Panc1 (cell line): Measurements from ENCODE around the gene DCLRE1B. TPM values are rescaled to one million over a fixed set of nuclear protein-coding genes. Genes with fewer than 3 reads are reported as not detected.

ENCODE experiments used
- ATAC-seq: fragments of 200-7000 bp; cut with Tn5 transposase; 2 replicates; pipeline ENCODE4 v1.9.1; 2020; ENCODE audit warnings: mild to moderate bottlenecking, moderate library complexity
- BruUV-seq: library from RNA; stranded (reverse); fragments of 400-500 nt; replicated peaks from 2 replicates; lab custom pipeline; 2021; lab: Mats Ljungman, UMichigan
- CTCF ChIA-PET: fragments of 300-600 bp; sonication (Branson Sonifier 250); formaldehyde crosslinking; loops from one replicate; lab custom pipeline; 2022; ENCODE audit warnings: antibody characterized with exemption; lab: Charles Lee
- POLR2A ChIA-PET: fragments of 300-600 bp; sonication (Branson Sonifier 250); formaldehyde crosslinking; loops from one replicate; lab custom pipeline; 2022; ENCODE audit warnings: antibody characterized with exemption; lab: Charles Lee
- DNase-seq: peaks from one replicate; pipeline ENCODE4 v3.0.0-alpha.2; 2010; ENCODE audit warnings: low read depth, low spot score
- H3K27ac ChIP-seq: 2 replicates; pipeline ENCODE4 v1.5.1; 2011; ENCODE audit warnings: mild to moderate bottlenecking, low read length, inconsistent platforms
- H3K27me3 ChIP-seq: fragments of 200-500 bp; sonication (Bioruptor generic); 2 replicates; pipeline ENCODE4 v1.6.0; 2014; ENCODE audit warnings: low read length, inconsistent platforms; ENCODE audit not compliant: control insufficient read depth, insufficient read depth
- H3K36me3 ChIP-seq: fragments of 200-500 bp; sonication (Bioruptor generic); 2 replicates; pipeline ENCODE4 v1.5.1; 2014; ENCODE audit warnings: inconsistent platforms, mild to moderate bottlenecking, low read length, moderate library complexity; ENCODE audit not compliant: control insufficient read depth, insufficient read depth
- H3K4me1 ChIP-seq: 2 replicates; pipeline ENCODE4 v1.5.1; 2011; ENCODE audit warnings: inconsistent platforms, mild to moderate bottlenecking, low read length, moderate library complexity; ENCODE audit not compliant: control insufficient read depth, insufficient read depth
- H3K4me3 ChIP-seq, 2 experiments: 2 replicates each; pipeline ENCODE4 v1.5.1; 2011 to 2012; ENCODE audit warnings: low read depth in 2 of 2, low read length in 2 of 2, mild to moderate bottlenecking in 2 of 2, inconsistent platforms in 1 of 2, moderate library complexity in 1 of 2
- H3K9me3 ChIP-seq: fragments of 200-500 bp; sonication (Bioruptor generic); 2 replicates; pipeline ENCODE4 v1.5.1; 2014; ENCODE audit warnings: low read depth, mild to moderate bottlenecking, inconsistent platforms, low read length, moderate library complexity; ENCODE audit not compliant: control insufficient read depth, insufficient read depth
- CTCF ChIP-seq: fragments of 450-650 bp; IDR thresholded peaks from 2 replicates; pipeline ENCODE4 v1.5.1; 2017; ENCODE audit warnings: mild to moderate bottlenecking
- POLR2AphosphoS5 ChIP-seq: IDR thresholded peaks from 2 replicates; pipeline ENCODE4 v1.6.1; 2012; ENCODE audit warnings: mild to moderate bottlenecking, low read depth, low read length, moderate library complexity
- SIN3A ChIP-seq: IDR thresholded peaks from 2 replicates; pipeline ENCODE4 v1.6.1; 2012; ENCODE audit warnings: low read depth, mild to moderate bottlenecking, low read length, moderate library complexity, borderline replicate concordance; ENCODE audit not compliant: insufficient read depth
- TCF7L2 ChIP-seq: IDR thresholded peaks from 2 replicates; pipeline ENCODE4 v1.6.1; 2011; ENCODE audit warnings: mild to moderate bottlenecking, low read depth, low read length, inconsistent platforms
- in situ Hi-C: cut with HindIII; loops from 2 replicates; pipeline ENCODE4 v1.10.0; 2016; ENCODE audit warnings: low sequenced_read_pairs, low pct_unique_long_range_greater_than_20kb
- intact Hi-C: fragments of 100-400 bp; cut with micrococcal nuclease; formaldehyde crosslinking; loops from one replicate; pipeline ENCODE4 v1.10.0; 2022; ENCODE audit not compliant: unreplicated experiment
- total RNA-seq: library from RNA; stranded (reverse); gene quantifications from one replicate; pipeline ENCODE4 v1.2.1, GENCODE V29; 2021; ENCODE audit not compliant: unreplicated experiment
- TF ChIP-seq, protein P1 (sequence below), 2 experiments: IDR thresholded peaks; 2 replicates each; pipeline ENCODE4 v1.6.1; 2011 to 2012; ENCODE audit warnings: low read depth in 2 of 2, control low read depth in 1 of 2, low read length in 1 of 2, mild to moderate bottlenecking in 1 of 2, moderate library complexity in 1 of 2; ENCODE audit not compliant: insufficient read depth in 1 of 2

The DCLRE1B gene
- total RNA-seq, 1 experiment from 2014 or later, result 8.6 TPM

- ChIA-PET CTCF (interaction anchor here (0.6 kb wide), 1 partner anchor 632 kb away, joined by 7 read pairs; no protein-coding TSS in a partner anchor), POLR2A (no interaction called here)
- no TSS peak for BruUV-seq
These were observed 19.3 kb downstream of the DCLRE1B start for GRCh38 chr1:113924473-113924872.

DNA sequence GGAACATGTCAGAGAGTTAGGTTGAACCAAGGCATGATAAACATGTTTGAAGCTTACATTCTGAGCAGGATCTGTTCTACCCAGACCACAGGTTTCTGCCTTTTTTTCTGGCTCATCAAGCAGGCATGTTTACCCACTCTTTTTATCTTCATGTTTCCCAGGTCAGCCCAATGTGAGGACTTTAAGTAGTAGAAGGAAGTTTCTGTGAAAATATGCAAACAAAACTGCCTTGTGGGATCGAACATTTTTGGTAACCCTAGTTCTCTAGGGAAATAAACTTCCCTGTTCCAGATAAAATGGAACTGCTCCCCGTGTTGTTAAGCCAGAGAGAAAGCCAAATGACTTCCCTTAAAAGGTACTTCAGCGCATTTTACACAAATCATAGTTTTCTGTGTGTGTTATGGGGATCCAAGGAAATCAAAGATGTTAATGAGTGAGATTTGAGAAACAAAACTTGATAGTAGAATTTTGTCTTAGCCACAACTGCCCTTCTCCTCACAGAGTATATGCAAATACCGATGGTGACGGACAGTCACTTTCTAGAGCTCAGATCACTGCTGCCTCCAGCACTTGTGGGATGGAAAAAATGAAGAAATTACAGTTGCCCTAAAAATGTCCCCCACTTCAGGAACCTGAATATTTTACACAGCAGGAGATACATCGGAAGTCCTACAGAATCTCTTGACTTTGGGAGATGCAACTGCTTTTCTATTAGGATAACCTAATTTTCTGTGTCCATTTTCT is 23.2 kb downstream of the DCLRE1B start:
- DNase-seq (no peak), ATAC-seq (no peak)
- intact Hi-C loops (no loop called here), in situ Hi-C loops (no loop called here)
- Histone ChIP-seq H3K27ac (peak overlapping the region; percentile 84), H3K4me1 (peaks cover 15% of the 10 kb centered on the region), H3K36me3 (peaks cover 3% of the 10 kb centered on the region; the same call in 1 of the 2 replicates), H3K4me3 (peak overlapping the region; percentile 85 to 90), H3K27me3 (no peaks in the 10 kb centered on the region), H3K9me3 (no peaks in the 10 kb centered on the region)
- TF ChIP-seq, protein P1, sequence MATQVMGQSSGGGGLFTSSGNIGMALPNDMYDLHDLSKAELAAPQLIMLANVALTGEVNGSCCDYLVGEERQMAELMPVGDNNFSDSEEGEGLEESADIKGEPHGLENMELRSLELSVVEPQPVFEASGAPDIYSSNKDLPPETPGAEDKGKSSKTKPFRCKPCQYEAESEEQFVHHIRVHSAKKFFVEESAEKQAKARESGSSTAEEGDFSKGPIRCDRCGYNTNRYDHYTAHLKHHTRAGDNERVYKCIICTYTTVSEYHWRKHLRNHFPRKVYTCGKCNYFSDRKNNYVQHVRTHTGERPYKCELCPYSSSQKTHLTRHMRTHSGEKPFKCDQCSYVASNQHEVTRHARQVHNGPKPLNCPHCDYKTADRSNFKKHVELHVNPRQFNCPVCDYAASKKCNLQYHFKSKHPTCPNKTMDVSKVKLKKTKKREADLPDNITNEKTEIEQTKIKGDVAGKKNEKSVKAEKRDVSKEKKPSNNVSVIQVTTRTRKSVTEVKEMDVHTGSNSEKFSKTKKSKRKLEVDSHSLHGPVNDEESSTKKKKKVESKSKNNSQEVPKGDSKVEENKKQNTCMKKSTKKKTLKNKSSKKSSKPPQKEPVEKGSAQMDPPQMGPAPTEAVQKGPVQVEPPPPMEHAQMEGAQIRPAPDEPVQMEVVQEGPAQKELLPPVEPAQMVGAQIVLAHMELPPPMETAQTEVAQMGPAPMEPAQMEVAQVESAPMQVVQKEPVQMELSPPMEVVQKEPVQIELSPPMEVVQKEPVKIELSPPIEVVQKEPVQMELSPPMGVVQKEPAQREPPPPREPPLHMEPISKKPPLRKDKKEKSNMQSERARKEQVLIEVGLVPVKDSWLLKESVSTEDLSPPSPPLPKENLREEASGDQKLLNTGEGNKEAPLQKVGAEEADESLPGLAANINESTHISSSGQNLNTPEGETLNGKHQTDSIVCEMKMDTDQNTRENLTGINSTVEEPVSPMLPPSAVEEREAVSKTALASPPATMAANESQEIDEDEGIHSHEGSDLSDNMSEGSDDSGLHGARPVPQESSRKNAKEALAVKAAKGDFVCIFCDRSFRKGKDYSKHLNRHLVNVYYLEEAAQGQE (IDR thresholded peaks at IDR 0.05; ENCODE audit: insufficient read depth in 1 of 2, low read depth in 2 of 2, low read length in 1 of 2), result no peak
- TF ChIP-seq CTCF (no peak), POLR2AphosphoS5 (no peak), SIN3A (no peak), TCF7L2 (no peak)
- POLR2A ChIA-PET, result no interaction called here
- no TSS peak for BruUV-seq
- CTCF ChIA-PET, result no interaction called here

More at GRCh38 chr1:113924473-113924872, 19.3 kb downstream of the DCLRE1B start:
- intact Hi-C loops (no loop called here), in situ Hi-C loops (no loop called here)
- Histone ChIP-seq H3K27me3 (no peaks in the 10 kb centered on the region; the same call in 1 of the 2 replicates), H3K4me3 (no peak overlapping the region), H3K9me3 (no peaks in the 10 kb centered on the region), H3K36me3 (no peaks in the 10 kb centered on the region), H3K4me1 (peaks cover 5% of the 10 kb centered on the region), H3K27ac (no peak overlapping the region)
- TF ChIP-seq TCF7L2 (no peak), POLR2AphosphoS5 (no peak), CTCF (no peak), SIN3A (no peak)
- TF ChIP-seq, protein P1 (IDR thresholded peaks at IDR 0.05; ENCODE audit: insufficient read depth in 1 of 2, low read depth in 2 of 2, low read length in 1 of 2), result no peak
- ATAC-seq (no peak), DNase-seq (no peak)
